DMS153 treated with DMSO at 0.1 percent for 48 hours (cell line): Measurements from ENCODE around the gene MYDGF.

ENCODE experiments used
- DNase-seq: peaks from one replicate; lab custom pipeline; 2025; ENCODE audit not compliant: unreplicated experiment; lab: John Stamatoyannopoulos, UW

MYDGF gene

GRCh38 chr19:4645718-4646117 lies 24.4 kb downstream of the MYDGF start:
- DNase-seq: no peak

GRCh38 chr19:4642625-4643024 lies 27.5 kb downstream of the MYDGF start:
- DNase-seq: no peak

- no peak for DNase-seq
These were observed 29.0 kb downstream of the MYDGF start for GRCh38 chr19:4641132-4641531.

GRCh38 chr19:4640247-4641000 lies 29.7 kb downstream of the MYDGF start:
- peak; percentile 3 for DNase-seq

- DNase-seq: no peak
These were observed 30.5 kb downstream of the MYDGF start for GRCh38 chr19:4639531-4640246.

- peak; percentile 77 for DNase-seq
These were observed 31.2 kb downstream of the MYDGF start, which contains the start of gene TNFAIP8L1 for GRCh38 chr19:4638828-4639530. TNFAIP8L1 (plus strand) TSS chr19:4639516; CDS start chr19:4651870, 12,354 bp downstream.

GRCh38 chr19:4638317-4638716 lies 31.8 kb downstream of the MYDGF start:
- DNase-seq: no peak

- DNase-seq: no peak
These were observed 33.4 kb downstream of the MYDGF start for GRCh38 chr19:4636761-4637160.

- DNase-seq: peak; percentile 12
These were observed 33.9 kb downstream of the MYDGF start for GRCh38 chr19:4636151-4636717.

GRCh38 chr19:4635754-4636116 lies 34.4 kb downstream of the MYDGF start:
- no peak for DNase-seq

GRCh38 chr19:4633140-4633967 lies 36.8 kb downstream of the MYDGF start:
- DNase-seq: peak; percentile 28

GRCh38 chr19:4624733-4625362 lies 45.3 kb downstream of the MYDGF start:
- no peak for DNase-seq

GRCh38 chr19:4624301-4624700 lies 45.8 kb downstream of the MYDGF start:
- no peak for DNase-seq

GRCh38 chr19:4622695-4623421 lies 47.3 kb downstream of the MYDGF start:
- DNase-seq: no peak

GRCh38 chr19:4620675-4621074 lies 49.5 kb downstream of the MYDGF start:
- DNase-seq: no peak

- DNase-seq: no peak
These were observed 50.4 kb downstream of the MYDGF start for GRCh38 chr19:4619668-4620294.

GRCh38 chr19:4618019-4618418 lies 52.1 kb downstream of the MYDGF start:
- DNase-seq: no peak

GRCh38 chr19:4613254-4613751 lies 56.8 kb downstream of the MYDGF start:
- DNase-seq: no peak
